ENCODE results near the gene SLFN12L.

DNA sequence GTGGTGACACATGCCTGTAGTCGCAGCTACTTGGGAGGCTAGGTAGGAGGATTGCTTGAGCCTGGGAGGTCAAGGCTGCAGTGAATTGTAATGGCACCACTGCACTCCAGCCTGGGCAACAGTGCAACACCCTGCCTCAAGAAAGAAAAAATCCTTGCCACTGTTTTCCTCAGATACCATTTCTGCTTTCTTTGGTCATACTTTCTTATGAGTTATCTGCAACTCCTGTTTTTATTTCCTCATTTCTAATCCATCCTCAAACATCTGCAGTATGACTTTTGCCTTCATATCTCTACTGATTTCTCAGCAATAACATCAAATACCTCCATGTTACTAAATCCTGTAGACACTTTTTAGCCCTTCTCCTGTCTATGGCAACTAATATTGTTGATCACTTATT is 46.6 kb upstream of the SLFN12L start:
- TF ChIP-seq, protein P1, sequence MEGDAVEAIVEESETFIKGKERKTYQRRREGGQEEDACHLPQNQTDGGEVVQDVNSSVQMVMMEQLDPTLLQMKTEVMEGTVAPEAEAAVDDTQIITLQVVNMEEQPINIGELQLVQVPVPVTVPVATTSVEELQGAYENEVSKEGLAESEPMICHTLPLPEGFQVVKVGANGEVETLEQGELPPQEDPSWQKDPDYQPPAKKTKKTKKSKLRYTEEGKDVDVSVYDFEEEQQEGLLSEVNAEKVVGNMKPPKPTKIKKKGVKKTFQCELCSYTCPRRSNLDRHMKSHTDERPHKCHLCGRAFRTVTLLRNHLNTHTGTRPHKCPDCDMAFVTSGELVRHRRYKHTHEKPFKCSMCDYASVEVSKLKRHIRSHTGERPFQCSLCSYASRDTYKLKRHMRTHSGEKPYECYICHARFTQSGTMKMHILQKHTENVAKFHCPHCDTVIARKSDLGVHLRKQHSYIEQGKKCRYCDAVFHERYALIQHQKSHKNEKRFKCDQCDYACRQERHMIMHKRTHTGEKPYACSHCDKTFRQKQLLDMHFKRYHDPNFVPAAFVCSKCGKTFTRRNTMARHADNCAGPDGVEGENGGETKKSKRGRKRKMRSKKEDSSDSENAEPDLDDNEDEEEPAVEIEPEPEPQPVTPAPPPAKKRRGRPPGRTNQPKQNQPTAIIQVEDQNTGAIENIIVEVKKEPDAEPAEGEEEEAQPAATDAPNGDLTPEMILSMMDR (IDR thresholded peaks at IDR 0.05; ENCODE audit: low read depth, low read length) = no peak
- TF ChIP-seq EZH2phosphoT487 (IDR thresholded peaks at IDR 0.05; ENCODE audit: low read depth) = no peak
